Endodermal cell (in vitro differentiated cells): ENCODE measurements around the gene SLC19A1. TPM values are rescaled to one million over a fixed set of nuclear protein-coding genes. Genes with fewer than 3 reads are reported as not detected.

ENCODE experiments used
- DNase-seq: peaks from one replicate; pipeline ENCODE4 v3.0.0-alpha.2; 2017
- H3K27ac ChIP-seq: 2 replicates; pipeline ENCODE4 v1.5.1; 2013; ENCODE audit warnings: mild to moderate bottlenecking, low read depth, low read length, moderate library complexity
- H3K27me3 ChIP-seq: 2 replicates; pipeline ENCODE4 v1.6.1; 2013; ENCODE audit warnings: mild to moderate bottlenecking, low read length, moderate library complexity; ENCODE audit not compliant: insufficient read depth, control insufficient read depth, poor library complexity, severe bottlenecking
- H3K36me3 ChIP-seq: 2 replicates; pipeline ENCODE4 v1.7.0; 2013; ENCODE audit warnings: mild to moderate bottlenecking, low read length, moderate library complexity; ENCODE audit not compliant: control insufficient read depth, insufficient read depth
- H3K4me1 ChIP-seq: one replicate; pipeline ENCODE4 v1.7.0; 2013; ENCODE audit warnings: low read length; ENCODE audit not compliant: control insufficient read depth, insufficient read depth
- H3K4me3 ChIP-seq: 2 replicates; pipeline ENCODE4 v1.5.1; 2013; ENCODE audit warnings: mild to moderate bottlenecking, low read length, moderate library complexity
- H3K9ac ChIP-seq: 2 replicates; pipeline ENCODE4 v1.6.1; 2013; ENCODE audit warnings: mild to moderate bottlenecking, low read length, moderate library complexity; ENCODE audit not compliant: poor library complexity, severe bottlenecking; ENCODE audit errors: extremely low read depth
- H3K9me3 ChIP-seq: 2 replicates; pipeline ENCODE4 v1.6.1; 2013; ENCODE audit warnings: mild to moderate bottlenecking, low read length, moderate library complexity; ENCODE audit not compliant: control insufficient read depth
- H3K27ac Mint-ChIP-seq: 2 replicates; pipeline ENCODE4 v1.8.0; 2020; ENCODE audit warnings: mixed read lengths
- H3K27me3 Mint-ChIP-seq: 2 replicates; pipeline ENCODE4 v1.8.0; 2021; ENCODE audit warnings: mild to moderate bottlenecking, mixed read lengths; ENCODE audit not compliant: insufficient read depth
- H3K36me3 Mint-ChIP-seq: 2 replicates; pipeline ENCODE4 v1.8.0; 2020; ENCODE audit warnings: low read depth, mixed read lengths
- H3K4me1 Mint-ChIP-seq: 2 replicates; pipeline ENCODE4 v1.8.0; 2020; ENCODE audit warnings: mixed read lengths
- H3K4me3 Mint-ChIP-seq: 2 replicates; pipeline ENCODE4 v1.8.0; 2020; ENCODE audit warnings: mild to moderate bottlenecking, moderate library complexity, mixed read lengths
- H3K9me3 Mint-ChIP-seq: 2 replicates; pipeline ENCODE4 v1.8.0; 2020; ENCODE audit warnings: mild to moderate bottlenecking, mixed read lengths
- WGBS, 2 experiments: methylation state at CpG; one replicate each; pipeline versions ENCODE4 v1.1.5 to v1.1.7; 2013; ENCODE audit warnings: missing lambda C conversion rate in 2 of 2, mixed read lengths in 1 of 2; ENCODE audit not compliant: insufficient coverage in 1 of 2, insufficient read length in 1 of 2; 5-methylcytosine and 5-hydroxymethylcytosine counted together
- total RNA-seq, 2 donors: library from RNA; stranded (reverse); fragmentation: NEBNext Ultra II Directional in 1 of 2; extraction: Animal tissue kit (Norgen Biotek cat#: 25700) in 1 of 2; gene quantifications; 2 replicates in 1 of 2; 3 replicates in 1 of 2; pipeline ENCODE4 v1.2.1, GENCODE V29; 2021
- TF ChIP-seq, protein P1 (sequence below): fragments of 200-600 bp; sonication (generic); conservative IDR thresholded peaks from 2 replicates; pipeline ENCODE4 v1.5.0; 2021; ENCODE audit warnings: antibody characterized with exemption, mild to moderate bottlenecking

SLC19A1 gene
- total RNA-seq, 2 donors from 2014 or later: 28.8 to 29.4 TPM

DNA sequence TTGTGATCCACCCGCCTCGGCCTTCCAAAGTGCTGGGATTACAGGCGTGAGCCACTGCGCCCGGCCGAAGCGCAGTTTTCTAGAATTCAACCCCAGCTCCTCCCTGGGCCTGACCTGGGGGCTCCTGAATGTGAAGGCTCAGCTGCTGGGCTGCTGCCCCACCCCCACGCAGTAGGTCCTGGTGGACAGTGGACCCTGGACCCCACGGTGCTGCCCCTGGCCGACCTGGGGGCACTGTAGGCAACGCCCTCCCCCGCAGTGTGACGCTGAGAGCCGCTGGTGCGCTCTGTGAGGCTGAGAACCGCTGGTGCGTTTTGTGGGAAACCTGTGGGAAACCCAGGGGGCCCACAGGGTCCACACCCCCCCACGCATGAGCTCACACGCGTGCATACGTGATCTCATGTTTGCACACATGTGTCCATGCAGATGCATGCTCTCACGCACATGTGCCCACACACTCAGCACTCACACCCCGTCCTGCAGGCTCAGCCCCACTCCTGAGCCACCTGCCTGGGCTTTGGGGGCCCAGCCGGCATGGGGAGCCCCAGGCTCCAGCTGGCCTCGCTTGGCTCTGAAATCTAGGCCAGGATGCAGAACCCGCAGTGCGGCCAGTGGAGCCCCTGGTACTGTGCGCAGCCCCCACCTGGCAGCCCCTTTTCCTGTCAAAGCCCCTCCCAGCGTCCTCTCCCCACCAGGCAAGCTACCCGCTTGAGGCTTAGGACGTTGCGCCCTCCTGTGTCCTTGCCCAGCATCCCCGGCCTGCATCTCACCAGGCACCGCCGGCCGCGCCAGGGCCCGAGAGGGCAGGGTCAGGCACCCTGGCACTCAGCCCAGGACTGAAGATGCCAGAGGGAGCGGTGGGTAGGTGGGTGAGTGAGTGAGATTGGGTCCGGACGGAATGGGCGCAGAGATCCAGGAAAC is 69.5 kb downstream of the SLC19A1 start:
- H3K27me3 Mint-ChIP-seq: no peaks in the 10 kb centered on the region
- peaks cover 71% of the 10 kb centered on the region for H3K36me3 ChIP-seq
- no peak overlapping the region for H3K27ac Mint-ChIP-seq
- no peaks in the 10 kb centered on the region for H3K27me3 ChIP-seq
- peaks cover 13% of the 10 kb centered on the region for H3K4me1 ChIP-seq
- no peak overlapping the region for H3K27ac ChIP-seq
- H3K9ac ChIP-seq: no peak overlapping the region
- no peaks in the 10 kb centered on the region for H3K9me3 ChIP-seq
- peaks cover 18% of the 10 kb centered on the region for H3K4me1 Mint-ChIP-seq
- H3K9me3 Mint-ChIP-seq: no peaks in the 10 kb centered on the region
- H3K4me3 ChIP-seq: no peak overlapping the region
- H3K4me3 Mint-ChIP-seq: no peak overlapping the region
- WGBS, 2 experiments: 95 to 96% methylated on average over 22 to 42 of the region's 42 CpGs
- peaks cover 53% of the 10 kb centered on the region for H3K36me3 Mint-ChIP-seq
- TF ChIP-seq, protein P1, sequence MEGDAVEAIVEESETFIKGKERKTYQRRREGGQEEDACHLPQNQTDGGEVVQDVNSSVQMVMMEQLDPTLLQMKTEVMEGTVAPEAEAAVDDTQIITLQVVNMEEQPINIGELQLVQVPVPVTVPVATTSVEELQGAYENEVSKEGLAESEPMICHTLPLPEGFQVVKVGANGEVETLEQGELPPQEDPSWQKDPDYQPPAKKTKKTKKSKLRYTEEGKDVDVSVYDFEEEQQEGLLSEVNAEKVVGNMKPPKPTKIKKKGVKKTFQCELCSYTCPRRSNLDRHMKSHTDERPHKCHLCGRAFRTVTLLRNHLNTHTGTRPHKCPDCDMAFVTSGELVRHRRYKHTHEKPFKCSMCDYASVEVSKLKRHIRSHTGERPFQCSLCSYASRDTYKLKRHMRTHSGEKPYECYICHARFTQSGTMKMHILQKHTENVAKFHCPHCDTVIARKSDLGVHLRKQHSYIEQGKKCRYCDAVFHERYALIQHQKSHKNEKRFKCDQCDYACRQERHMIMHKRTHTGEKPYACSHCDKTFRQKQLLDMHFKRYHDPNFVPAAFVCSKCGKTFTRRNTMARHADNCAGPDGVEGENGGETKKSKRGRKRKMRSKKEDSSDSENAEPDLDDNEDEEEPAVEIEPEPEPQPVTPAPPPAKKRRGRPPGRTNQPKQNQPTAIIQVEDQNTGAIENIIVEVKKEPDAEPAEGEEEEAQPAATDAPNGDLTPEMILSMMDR: no peak
- DNase-seq: no peak

DNA sequence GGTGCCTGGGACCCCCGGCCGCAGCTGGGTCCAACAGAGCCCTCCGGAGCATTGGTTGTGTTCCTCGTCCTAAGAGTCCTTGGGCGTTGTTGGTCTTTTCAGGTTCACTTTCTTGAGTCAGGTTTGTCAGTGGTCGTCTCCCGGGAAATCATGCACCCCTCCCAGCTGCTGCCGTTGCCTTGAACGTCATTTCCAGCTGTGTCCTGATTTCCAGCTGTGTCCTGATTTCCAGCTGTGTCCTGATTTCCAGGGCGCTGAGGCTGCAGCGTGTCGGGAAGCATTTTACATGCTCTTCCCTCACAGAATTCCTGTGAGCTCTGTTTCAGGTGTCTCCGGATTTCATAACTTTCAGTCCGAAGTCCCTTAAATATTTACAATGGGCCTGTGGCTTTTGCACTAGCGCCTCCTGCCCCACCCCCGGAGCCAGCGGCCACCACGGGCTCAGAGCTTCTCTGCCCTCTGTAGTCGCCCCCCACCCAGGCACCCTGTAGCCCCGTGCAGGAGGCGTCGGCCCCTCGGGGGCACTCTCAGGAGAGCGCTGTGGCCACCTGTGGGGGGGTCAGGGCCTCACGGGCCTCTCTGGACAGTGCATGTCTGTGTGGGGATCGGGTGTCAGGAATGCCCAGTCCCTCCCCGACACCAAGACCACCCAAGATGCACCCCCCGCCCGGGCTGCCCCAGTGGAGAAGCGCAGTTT is 70.6 kb downstream of the SLC19A1 start:
- 88 to 92% methylated on average over 20 to 30 of the region's 30 CpGs for WGBS, 2 experiments
- H3K4me3 Mint-ChIP-seq: no peak overlapping the region
- H3K4me1 Mint-ChIP-seq: peaks cover 18% of the 10 kb centered on the region
- DNase-seq: no peak
- Histone ChIP-seq H3K4me3 (no peak overlapping the region), H3K27me3 (no peaks in the 10 kb centered on the region), H3K36me3 (peaks cover 61% of the 10 kb centered on the region), H3K9ac (no peak overlapping the region), H3K4me1 (peaks cover 9% of the 10 kb centered on the region), H3K27ac (no peak overlapping the region), H3K9me3 (no peaks in the 10 kb centered on the region)
- H3K36me3 Mint-ChIP-seq: peaks cover 50% of the 10 kb centered on the region
- no peaks in the 10 kb centered on the region for H3K9me3 Mint-ChIP-seq
- no peaks in the 10 kb centered on the region for H3K27me3 Mint-ChIP-seq
- TF ChIP-seq, protein P1: no peak
- peak overlapping the region; percentile 67 for H3K27ac Mint-ChIP-seq

DNA sequence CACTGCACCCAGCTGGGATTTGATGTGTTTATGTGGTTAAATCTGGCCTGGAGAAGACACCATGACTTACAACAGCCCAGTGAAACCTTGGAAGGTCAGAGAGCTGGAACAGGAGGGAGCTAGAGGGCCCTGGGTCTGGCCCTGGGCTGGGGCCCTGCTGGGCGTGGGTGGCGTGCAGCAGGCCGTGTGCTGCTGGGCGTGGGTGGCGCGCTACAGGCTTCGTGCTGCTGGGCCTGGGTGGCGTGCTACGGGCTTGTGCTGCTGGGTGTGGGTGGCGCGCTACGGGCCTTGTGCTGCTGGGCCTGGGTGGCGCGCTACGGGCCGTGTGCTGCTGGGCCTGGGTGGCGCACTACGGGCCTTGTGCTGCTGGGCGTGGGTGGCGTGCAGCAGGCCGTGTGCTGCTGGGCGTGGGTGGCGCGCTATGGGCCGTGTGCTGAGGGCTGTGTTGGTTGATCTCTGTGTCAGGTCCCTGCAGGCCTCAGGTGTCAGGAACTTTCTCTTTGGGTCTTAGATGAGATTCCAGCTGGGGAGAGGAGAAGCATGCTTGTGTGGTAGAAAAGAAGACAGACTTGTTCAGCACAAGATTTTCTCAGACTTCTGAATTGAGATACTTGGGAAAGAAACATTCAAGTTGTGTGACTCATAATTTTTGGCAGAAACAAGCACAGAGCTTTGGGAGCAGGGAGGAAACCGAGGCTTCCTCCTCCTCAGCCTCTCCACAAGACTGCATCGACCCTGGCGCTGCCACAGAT is 71.3 kb downstream of the SLC19A1 start:
- Mint-ChIP-seq H3K27me3 (no peaks in the 10 kb centered on the region), H3K4me1 (peaks cover 18% of the 10 kb centered on the region), H3K4me3 (no peak overlapping the region), H3K27ac (peak overlapping the region; percentile 67), H3K36me3 (peaks cover 44% of the 10 kb centered on the region), H3K9me3 (no peaks in the 10 kb centered on the region)
- WGBS, 2 experiments: 96% methylated on average over 28 of the region's 28 CpGs
- H3K27me3 ChIP-seq: no peaks in the 10 kb centered on the region
- no peak overlapping the region for H3K9ac ChIP-seq
- H3K9me3 ChIP-seq: no peaks in the 10 kb centered on the region
- no peak overlapping the region for H3K27ac ChIP-seq
- TF ChIP-seq, protein P1: no peak
- peaks cover 9% of the 10 kb centered on the region for H3K4me1 ChIP-seq
- H3K4me3 ChIP-seq: no peak overlapping the region
- no peak for DNase-seq
- peaks cover 53% of the 10 kb centered on the region for H3K36me3 ChIP-seq
